H1 (cell line): ENCODE measurements around the gene MYNN. TPM values are rescaled to one million over a fixed set of nuclear protein-coding genes. Genes with fewer than 3 reads are reported as not detected.
A peak's percentile ranks its signal among the peaks of the same experiment; 100 is the strongest.

ENCODE experiments used
- CTCF ChIA-PET: fragments of 300-600 bp; sonication (Branson Sonifier 250); formaldehyde crosslinking; loops from one replicate; lab custom pipeline; 2021; ENCODE audit not compliant: partially characterized antibody; lab: Charles Lee
- POLR2A ChIA-PET: fragments of 300-600 bp; sonication (Branson Sonifier 250); formaldehyde crosslinking; loops from one replicate; lab custom pipeline; 2021; ENCODE audit warnings: inconsistent platforms; ENCODE audit not compliant: partially characterized antibody; lab: Charles Lee
- DNase-seq, 2 experiments: peaks; one replicate each; pipeline versions ENCODE4 v3.0.0 to v3.0.0-alpha.2; 2010 to 2022; ENCODE audit warnings: low spot score in 2 of 2, low read depth in 1 of 2, mixed read lengths in 1 of 2
- FAIRE-seq: peaks from 2 replicates; lab custom pipeline; 2011; peaks lifted over from hg19 to GRCh38; lab: Jason Lieb, UNC
- H2AFZ ChIP-seq: 2 replicates; pipeline ENCODE4 v1.8.1; 2012; ENCODE audit warnings: low read length, inconsistent platforms
- H2AK5ac ChIP-seq: 2 replicates; pipeline ENCODE4 v1.6.1; 2013; ENCODE audit warnings: low read depth, low read length
- H2BK120ac ChIP-seq: replicated peaks from 2 replicates; pipeline ENCODE3; 2013; ENCODE audit warnings: low read depth, low read length, inconsistent platforms
- H2BK12ac ChIP-seq: 2 replicates; pipeline ENCODE4 v1.6.1; 2013; ENCODE audit warnings: low read depth, low read length
- H2BK15ac ChIP-seq: 2 replicates; pipeline ENCODE4 v1.6.1; 2013; ENCODE audit warnings: low read length
- H2BK20ac ChIP-seq: 2 replicates; pipeline ENCODE4 v1.6.1; 2013; ENCODE audit warnings: low read length
- H2BK5ac ChIP-seq: 2 replicates; pipeline ENCODE4 v1.6.1; 2013; ENCODE audit warnings: low read depth, low read length
- H3K14ac ChIP-seq: 2 replicates; pipeline ENCODE4 v1.6.1; 2013; ENCODE audit warnings: inconsistent platforms; ENCODE audit not compliant: insufficient read length
- H3K18ac ChIP-seq: 2 replicates; pipeline ENCODE4 v1.6.1; 2013; ENCODE audit warnings: low read length; ENCODE audit errors: extremely low read depth
- H3K23ac ChIP-seq: 2 replicates; pipeline ENCODE4 v1.6.1; 2013; ENCODE audit warnings: inconsistent platforms; ENCODE audit not compliant: insufficient read length
- H3K23me2 ChIP-seq: 2 replicates; pipeline ENCODE4 v1.6.1; 2013; ENCODE audit warnings: low read depth, low read length
- H3K27ac ChIP-seq: 2 replicates; pipeline ENCODE4 v1.6.1; 2011; ENCODE audit warnings: low read depth, low read length, inconsistent platforms
- H3K27me3 ChIP-seq, 4 experiments: replicated peaks in 1 of 4; 1 replicate in 1 of 4; 2 replicates in 3 of 4; pipeline versions ENCODE4 v1.6.1 to v1.8.1; 2011 to 2013; ENCODE audit warnings: low read length in 3 of 4, mild to moderate bottlenecking in 3 of 4, inconsistent platforms in 2 of 4, mixed read lengths in 2 of 4, moderate library complexity in 1 of 4; ENCODE audit not compliant: control insufficient read depth in 3 of 4, insufficient read depth in 3 of 4; ENCODE audit errors: extremely low read depth in 1 of 4
- H3K36me3 ChIP-seq, 4 experiments: 2 replicates each; pipeline versions ENCODE4 v1.6.1 to v1.8.1; 2011 to 2013; ENCODE audit warnings: mild to moderate bottlenecking in 4 of 4, low read length in 3 of 4, moderate library complexity in 2 of 4, control low read depth in 1 of 4, inconsistent platforms in 1 of 4; ENCODE audit not compliant: insufficient read depth in 4 of 4, control insufficient read depth in 2 of 4
- H3K4ac ChIP-seq: replicated peaks from 2 replicates; pipeline ENCODE3; 2013; ENCODE audit warnings: low read length, low read depth, mixed read lengths, inconsistent platforms; ENCODE audit not compliant: insufficient read length
- H3K4me1 ChIP-seq, 4 experiments: replicated peaks in 1 of 4; 1 replicate in 1 of 4; 2 replicates in 3 of 4; pipeline versions ENCODE4 v1.6.1 to v1.8.1; 2011 to 2013; ENCODE audit warnings: low read length in 3 of 4, inconsistent platforms in 2 of 4, mixed read lengths in 1 of 4; ENCODE audit not compliant: insufficient read depth in 4 of 4, control insufficient read depth in 3 of 4
- H3K4me2 ChIP-seq, 2 experiments: 2 replicates each; pipeline versions ENCODE4 v1.6.1 to v1.8.1; 2011 to 2013; ENCODE audit warnings: low read depth in 2 of 2, low read length in 2 of 2, control low read depth in 1 of 2, inconsistent platforms in 1 of 2, mild to moderate bottlenecking in 1 of 2; ENCODE audit not compliant: insufficient read depth in 1 of 2
- H3K4me3 ChIP-seq, 4 experiments: fragments of 200-600, 300-600 bp in 1 of 4; sonication (generic), shearing (Covaris generic), sonication (Bioruptor Twin) in 1 of 4; 2 replicates each; pipeline versions ENCODE4 v1.5.1 to v1.8.1; 2011 to 2016; ENCODE audit warnings: low read length in 4 of 4, low read depth in 3 of 4, control low read depth in 2 of 4, inconsistent platforms in 2 of 4, mild to moderate bottlenecking in 2 of 4, mixed read lengths in 1 of 4, moderate library complexity in 1 of 4; ENCODE audit not compliant: insufficient read depth in 2 of 4; ENCODE audit errors: extremely low read depth in 1 of 4
- H3K56ac ChIP-seq: replicated peaks from 2 replicates; pipeline ENCODE3; 2013; ENCODE audit warnings: low read depth, mild to moderate bottlenecking, mixed read lengths, low read length, inconsistent platforms; ENCODE audit not compliant: insufficient read length
- H3K79me1 ChIP-seq: 2 replicates; pipeline ENCODE4 v1.6.1; 2013; ENCODE audit warnings: low read depth, low read length, control low read depth
- H3K79me2 ChIP-seq, 2 experiments: 2 replicates each; pipeline versions ENCODE4 v1.6.1 to v1.8.1; 2012 to 2013; ENCODE audit warnings: low read length in 2 of 2, mild to moderate bottlenecking in 2 of 2, inconsistent platforms in 1 of 2; ENCODE audit not compliant: insufficient read depth in 2 of 2, control insufficient read depth in 1 of 2
- H3K9ac ChIP-seq, 4 experiments: replicated peaks in 1 of 4; 1 replicate in 1 of 4; 2 replicates in 3 of 4; pipeline versions ENCODE4 v1.6.1 to v1.8.1; 2011 to 2013; ENCODE audit warnings: low read depth in 3 of 4, low read length in 3 of 4, control low read depth in 2 of 4, mild to moderate bottlenecking in 2 of 4, moderate library complexity in 2 of 4, inconsistent platforms in 1 of 4; ENCODE audit errors: extremely low read depth in 1 of 4
- H3K9me3 ChIP-seq, 2 experiments: 2 replicates each; pipeline versions ENCODE4 v1.6.1 to v1.8.1; 2012 to 2013; ENCODE audit warnings: mild to moderate bottlenecking in 2 of 2, moderate library complexity in 2 of 2, control low read depth in 1 of 2, inconsistent platforms in 1 of 2, low read depth in 1 of 2, low read length in 1 of 2, mixed read lengths in 1 of 2; ENCODE audit not compliant: insufficient read depth in 2 of 2
- H4K20me1 ChIP-seq, 2 experiments: replicated peaks in 1 of 2; 2 replicates each; pipeline versions ENCODE3 to v1.8.1; 2011 to 2013; ENCODE audit warnings: inconsistent platforms in 2 of 2, low read length in 2 of 2, mild to moderate bottlenecking in 1 of 2; ENCODE audit not compliant: insufficient read depth in 2 of 2, control insufficient read depth in 1 of 2
- H4K5ac ChIP-seq: 2 replicates; pipeline ENCODE4 v1.6.1; 2013; ENCODE audit warnings: low read length, low read depth, mixed read lengths, inconsistent platforms; ENCODE audit not compliant: insufficient read length
- H4K8ac ChIP-seq: 2 replicates; pipeline ENCODE4 v1.8.0; 2013; ENCODE audit warnings: mild to moderate bottlenecking, moderate library complexity, low read length, inconsistent platforms; ENCODE audit not compliant: insufficient read depth; ENCODE audit errors: extremely low read depth
- H4K91ac ChIP-seq: replicated peaks from 2 replicates; pipeline ENCODE3; 2013; ENCODE audit warnings: low read length, mixed read lengths, inconsistent platforms; ENCODE audit not compliant: insufficient read length
- EGR1 ChIP-seq: IDR thresholded peaks from 2 replicates; pipeline ENCODE4 v1.6.1; 2011; ENCODE audit warnings: low read depth, low read length, borderline replicate concordance
- EZH2 ChIP-seq: fragments of 200-600 bp; sonication (generic); IDR thresholded peaks from 2 replicates; pipeline ENCODE4 v1.7.1; 2012; ENCODE audit warnings: low read depth, mild to moderate bottlenecking, moderate library complexity, low read length, inconsistent platforms; ENCODE audit not compliant: severe bottlenecking
- WGBS, 2 experiments: shearing (Covaris generic) in 1 of 2; methylation state at CpG; one replicate each; pipeline versions ENCODE4 v1.1.6 to v1.1.7; 2013 to 2015; ENCODE audit warnings: low lambda C conversion rate in 2 of 2, mixed read lengths in 2 of 2, inconsistent platforms in 1 of 2, low coverage in 1 of 2, missing lambda C conversion rate in 1 of 2; ENCODE audit not compliant: insufficient replicate concordance in 2 of 2, insufficient coverage in 1 of 2, insufficient read length in 1 of 2; ENCODE audit errors: extremely low coverage in 1 of 2, missing lambda C conversion rate in 1 of 2; 5-methylcytosine and 5-hydroxymethylcytosine counted together
- polyA plus RNA-seq, 7 experiments: library from polyadenylated mRNA; depleted of rRNA in 3 of 7; stranded (reverse) in 5 of 7; unstranded in 2 of 7; fragments of >200 nt in 5 of 7; fragments of 200-250 nt in 2 of 7; gene quantifications; 1 replicate in 5 of 7; 2 replicates in 1 of 7; 4 replicates in 1 of 7; pipeline versions ENCODE4 v1.2.1 to v1.2.3, GENCODE V29; 2011 to 2013; ENCODE audit warnings: missing spikeins in 2 of 7, mixed read lengths in 2 of 7
- total RNA-seq: library from RNA; stranded (reverse); fragmentation: NEBNext Ultra II Directional; extraction: Animal tissue kit (Norgen Biotek cat#: 25700); gene quantifications from 2 replicates; pipeline ENCODE4 v1.2.1, GENCODE V29; 2021

Gene MYNN
- total and polyA plus RNA-seq, 2 of the 8 experiments (the other 6 are each of a cell fraction or from before 2014, with no cell fraction given) = 7.3 to 15.2 TPM

- H3K4me3 ChIP-seq = peak overlapping the region; percentile 44 to 91 (median 91)
- H3K23ac ChIP-seq = no peak overlapping the region
- no peaks in the 10 kb centered on the region; the same call in 1 of the 2 replicates for H3K79me1 ChIP-seq
- WGBS, 2 experiments = 67% methylated on average over 5 of the region's 5 CpGs; no CpG with 5 or more reads in 1 of the 2 experiments
- CTCF ChIA-PET = interaction anchor here (0.6 to 1.8 kb wide), 3 partner anchors 10 to 79 kb away, joined by 3 to 7 read pairs (median 3); partner anchors contain the start of gene TERC
- H2BK15ac ChIP-seq = no peak overlapping the region
- H4K5ac ChIP-seq = no peak overlapping the region
- POLR2A ChIA-PET = interaction anchor here (0.9 to 3.5 kb wide), 5 partner anchors 9 to 37 kb away, joined by 3 to 30 read pairs (median 5); partner anchors contain the start of genes LRRC34, LRRIQ4 and TERC
- no peak overlapping the region for H2AFZ ChIP-seq
- H2BK120ac ChIP-seq = no peak overlapping the region
- no peak overlapping the region for H4K8ac ChIP-seq
- no peak overlapping the region for H2BK12ac ChIP-seq
- H3K4ac ChIP-seq = no peak overlapping the region
- no peak overlapping the region for H3K56ac ChIP-seq
- peak overlapping the region in 1 of 4 experiments; percentile 82; a peak in 3 of 7 replicates for H3K9ac ChIP-seq
- H3K27ac ChIP-seq = no peak overlapping the region
- H4K91ac ChIP-seq = no peak overlapping the region
- H3K36me3 ChIP-seq = peaks cover 0 to 41% (median 11%) of the 10 kb centered on the region in 4 experiments; a peak in 6 of 8 replicates
- FAIRE-seq (no peak), DNase-seq (no peak)
- peaks cover 0 to 3% (median 1%) of the 10 kb centered on the region in 4 experiments; a peak in 1 of 7 replicates for H3K4me1 ChIP-seq
- no peaks in the 10 kb centered on the region for H3K23me2 ChIP-seq
- H3K27me3 ChIP-seq = no peaks in the 10 kb centered on the region
- H3K4me2 ChIP-seq = peak overlapping the region; percentile 21 to 74; a peak in 3 of 4 replicates
- H2BK5ac ChIP-seq = no peak overlapping the region
- no peak overlapping the region for H3K14ac ChIP-seq
- no peak overlapping the region for H3K18ac ChIP-seq
- H4K20me1 ChIP-seq = peaks cover 0 to 4% of the 10 kb centered on the region in 2 experiments
- no peaks in the 10 kb centered on the region for H3K9me3 ChIP-seq
- H3K79me2 ChIP-seq = peaks cover 0 to 50% of the 10 kb centered on the region in 2 experiments; a peak in 3 of 4 replicates
- H2BK20ac ChIP-seq = no peak overlapping the region
- no peak overlapping the region for H2AK5ac ChIP-seq
- no peak for TF ChIP-seq EGR1
- no peak for TF ChIP-seq EZH2
These were observed 990 bp downstream of the MYNN start for GRCh38 chr3:169774186-169774585.
